ENCODE results near the gene EP400. TPM values are rescaled to one million over a fixed set of nuclear protein-coding genes. Genes with fewer than 3 reads are reported as not detected.

Gene EP400
- polyA plus RNA-seq, 3 donors from 2014 or later = 0.05 to 4.1 (median 0.74) TPM

GRCh38 chr12:132065609-132066344 lies 116.0 kb downstream of the EP400 start:
- Mint-ChIP-seq H3K36me3 (peaks cover 12 to 21% (median 17%) of the 10 kb centered on the region in 3 donors), H3K9me3 (no peaks in the 10 kb centered on the region)

DNA sequence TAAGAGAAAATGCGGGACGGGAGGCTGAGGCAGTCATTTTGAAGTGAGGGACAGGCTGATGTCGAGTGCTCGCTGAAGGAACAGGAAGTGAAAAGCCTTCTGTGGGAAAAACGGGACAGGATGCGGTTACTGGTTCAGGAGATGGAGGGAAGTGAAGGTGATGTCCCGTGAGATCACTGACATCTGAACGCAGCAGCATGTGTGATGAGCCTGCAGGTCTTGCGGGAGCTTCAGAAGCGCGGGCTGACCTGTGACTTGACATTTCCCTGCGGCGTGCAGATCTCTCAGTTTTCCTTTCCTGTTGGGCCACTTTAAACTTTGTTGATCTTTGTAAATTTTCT lies 116.6 kb downstream of the EP400 start:
- peak overlapping the region; percentile 59 to 96 (median 84) for H3K27ac Mint-ChIP-seq
- no peaks in the 10 kb centered on the region for H3K9me3 Mint-ChIP-seq
- peaks cover 7 to 16% (median 12%) of the 10 kb centered on the region in 3 donors for H3K36me3 Mint-ChIP-seq
- peaks cover under 1 to 8% (median 3%) of the 10 kb centered on the region in 3 donors for H3K27me3 Mint-ChIP-seq (ENCODE audit: low read depth in 3 of 3)
- H3K4me3 Mint-ChIP-seq = peak overlapping the region; percentile 52 to 76 (median 66)
- peak in 2 of 3 donors; percentile 6 to 19 for DNase-seq
- peaks cover 15 to 18% of the 10 kb centered on the region in 2 donors for H3K4me1 Mint-ChIP-seq

More at GRCh38 chr12:132065609-132066344, 116.0 kb downstream of the EP400 start:
- Mint-ChIP-seq H3K27ac (peak overlapping the region; percentile 59 to 96 (median 84)), H3K4me1 (peaks cover 15 to 18% of the 10 kb centered on the region in 2 donors), H3K27me3 (ENCODE audit: low read depth in 3 of 3) (peaks cover 2 to 10% (median 6%) of the 10 kb centered on the region in 3 donors), H3K4me3 (peak overlapping the region; percentile 52 to 76 (median 66))
- no peak for DNase-seq

DNA sequence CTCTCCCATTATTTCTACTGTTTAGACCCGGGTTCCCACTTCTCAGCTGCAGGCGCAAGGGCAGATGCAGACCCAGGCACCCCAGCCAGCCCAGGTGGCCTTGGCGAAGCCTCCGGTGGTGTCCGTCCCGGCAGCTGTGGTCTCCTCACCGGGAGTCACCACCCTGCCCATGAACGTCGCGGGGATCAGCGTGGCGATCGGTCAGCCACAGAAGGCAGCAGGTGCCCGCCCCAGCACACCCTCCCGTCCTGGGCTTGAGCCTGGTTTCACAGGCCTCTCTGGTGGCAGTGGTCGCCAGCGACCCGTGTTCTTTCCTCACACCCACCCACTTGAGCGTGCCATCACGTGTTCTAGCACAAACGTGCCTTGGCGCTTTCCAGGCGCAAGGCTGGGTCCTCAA lies 117.0 kb downstream of the EP400 start:
- Mint-ChIP-seq H3K9me3 (no peaks in the 10 kb centered on the region), H3K36me3 (peaks cover 8 to 15% (median 14%) of the 10 kb centered on the region in 3 donors), H3K4me1 (peaks cover 15 to 18% of the 10 kb centered on the region in 2 donors), H3K27ac (peak overlapping the region; percentile 59 to 96 (median 84)), H3K27me3 (ENCODE audit: low read depth in 3 of 3) (peaks cover 0 to 5% (median 0%) of the 10 kb centered on the region in 3 donors), H3K4me3 (peak overlapping the region; percentile 52 to 76 (median 66))
- DNase-seq = no peak

DNA sequence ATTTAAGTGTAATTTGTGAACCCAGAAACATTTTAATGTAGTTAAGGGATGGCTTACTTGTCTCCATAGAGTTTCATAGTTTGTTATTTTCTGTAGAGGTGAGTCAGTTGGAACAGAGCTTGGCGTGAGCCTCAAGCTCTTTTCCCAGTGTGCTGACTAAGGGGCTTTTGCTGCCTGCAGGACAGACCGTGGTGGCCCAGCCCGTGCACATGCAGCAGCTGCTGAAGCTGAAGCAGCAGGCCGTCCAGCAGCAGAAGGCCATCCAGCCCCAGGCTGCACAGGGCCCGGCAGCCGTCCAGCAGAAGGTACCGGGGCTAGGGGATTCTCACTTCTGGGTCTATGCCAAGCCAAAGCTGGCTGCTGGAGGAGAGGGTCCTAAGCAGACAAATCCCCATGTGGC lies 117.4 kb downstream of the EP400 start:
- Mint-ChIP-seq H3K4me3 (peak overlapping the region in 1 of 5 donors; percentile 10), H3K9me3 (no peaks in the 10 kb centered on the region), H3K27me3 (ENCODE audit: low read depth in 3 of 3) (peaks cover 0 to 5% (median 0%) of the 10 kb centered on the region in 3 donors), H3K27ac (peak overlapping the region in 2 of 6 donors; percentile 82 to 96), H3K36me3 (peaks cover 9 to 16% (median 14%) of the 10 kb centered on the region in 3 donors), H3K4me1 (peaks cover 15 to 18% of the 10 kb centered on the region in 2 donors)
- no peak for DNase-seq

DNA sequence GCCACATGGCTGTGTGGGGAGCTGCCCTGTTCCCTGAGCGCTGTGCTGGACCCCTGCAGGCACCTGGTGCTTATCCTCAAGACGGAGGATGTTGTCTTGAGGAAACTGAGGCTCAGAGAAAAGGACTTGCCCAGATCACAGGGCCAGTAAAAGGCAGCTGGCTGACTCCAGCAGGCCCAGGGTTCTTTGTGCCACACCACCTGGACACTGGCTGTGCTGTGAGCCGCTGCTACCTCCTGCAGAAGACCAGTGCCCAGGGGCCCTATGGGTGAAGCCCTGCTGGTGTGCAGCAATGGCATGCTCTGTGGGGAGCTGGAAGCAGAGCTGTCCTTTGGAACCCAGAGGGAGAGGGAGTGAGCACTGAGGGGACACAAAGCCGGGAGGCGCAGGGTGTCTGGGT lies 118.5 kb downstream of the EP400 start:
- Mint-ChIP-seq H3K36me3 (peaks cover 9 to 16% (median 11%) of the 10 kb centered on the region in 3 donors), H3K4me3 (no peak overlapping the region), H3K4me1 (peaks cover 15 to 18% of the 10 kb centered on the region in 2 donors), H3K27ac (no peak overlapping the region), H3K27me3 (ENCODE audit: low read depth in 3 of 3) (peaks cover 0 to 5% (median 2%) of the 10 kb centered on the region in 3 donors), H3K9me3 (no peaks in the 10 kb centered on the region)
- DNase-seq = no peak

- Mint-ChIP-seq H3K9me3 (no peaks in the 10 kb centered on the region), H3K27me3 (ENCODE audit: low read depth in 3 of 3) (peaks cover 0 to 4% (median 4%) of the 10 kb centered on the region in 3 donors), H3K4me3 (no peak overlapping the region), H3K4me1 (peaks cover 15 to 18% of the 10 kb centered on the region in 2 donors), H3K36me3 (peaks cover 14 to 20% (median 15%) of the 10 kb centered on the region in 3 donors), H3K27ac (no peak overlapping the region)
- DNase-seq = no peak
Observed at GRCh38 chr12:132069336-132069985, 119.7 kb downstream of the EP400 start.

GRCh38 chr12:132070298-132070697 lies 120.6 kb downstream of the EP400 start:
- no peak for DNase-seq
- peaks cover 0 to 5% (median 4%) of the 10 kb centered on the region in 3 donors for H3K27me3 Mint-ChIP-seq (ENCODE audit: low read depth in 3 of 3)
- H3K4me3 Mint-ChIP-seq = no peak overlapping the region
- H3K4me1 Mint-ChIP-seq = peaks cover 13 to 18% of the 10 kb centered on the region in 2 donors
- no peaks in the 10 kb centered on the region for H3K9me3 Mint-ChIP-seq
- H3K36me3 Mint-ChIP-seq = peaks cover 19 to 24% (median 19%) of the 10 kb centered on the region in 3 donors
- H3K27ac Mint-ChIP-seq = no peak overlapping the region

DNA sequence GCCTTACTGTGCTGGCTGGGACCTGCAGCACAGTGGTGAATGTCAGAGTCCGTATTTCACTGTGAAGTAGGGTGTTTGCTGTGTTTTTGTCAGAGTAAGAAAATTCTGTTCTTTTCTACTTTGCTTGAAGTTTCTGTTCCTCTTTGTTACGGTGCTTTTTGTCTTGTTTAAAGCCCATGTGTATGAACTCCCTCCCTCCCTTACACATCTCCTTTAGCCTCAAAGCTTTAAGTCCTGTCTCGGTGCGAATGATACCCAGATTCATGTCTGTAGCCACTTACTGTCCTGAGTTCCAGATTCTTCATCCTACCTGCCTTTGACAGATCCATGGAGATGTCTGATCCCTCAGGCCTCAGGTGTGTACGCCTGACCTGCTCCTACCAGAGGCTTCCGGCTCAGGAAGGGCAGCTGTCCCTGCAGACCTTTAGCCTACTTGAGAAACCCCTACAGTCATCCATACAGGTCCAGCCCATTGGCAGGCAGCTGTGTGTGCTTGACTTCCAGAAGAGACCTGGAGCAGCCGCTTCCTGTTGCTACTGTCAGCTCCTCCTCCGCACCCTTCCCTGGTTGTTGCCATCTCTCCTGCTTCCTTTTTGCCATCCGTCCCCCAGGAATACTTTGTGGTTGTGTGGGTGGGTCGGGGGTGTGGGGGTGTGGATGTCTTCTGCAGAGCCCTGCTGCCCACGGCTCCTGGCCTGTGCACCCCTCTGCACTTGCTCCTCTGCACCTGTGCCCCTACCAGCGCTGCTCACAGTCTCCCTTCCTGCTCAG lies 121.5 kb downstream of the EP400 start:
- no peaks in the 10 kb centered on the region for H3K9me3 Mint-ChIP-seq
- peak overlapping the region in 2 of 6 donors; percentile 31 to 53 for H3K27ac Mint-ChIP-seq
- H3K4me1 Mint-ChIP-seq = peaks cover 6 to 10% of the 10 kb centered on the region in 2 donors
- H3K36me3 Mint-ChIP-seq = peaks cover 19 to 22% (median 20%) of the 10 kb centered on the region in 3 donors
- DNase-seq = no peak
- H3K27me3 Mint-ChIP-seq (ENCODE audit: low read depth in 3 of 3) = peaks cover 0 to 5% (median 4%) of the 10 kb centered on the region in 3 donors
- no peak overlapping the region for H3K4me3 Mint-ChIP-seq

DNA sequence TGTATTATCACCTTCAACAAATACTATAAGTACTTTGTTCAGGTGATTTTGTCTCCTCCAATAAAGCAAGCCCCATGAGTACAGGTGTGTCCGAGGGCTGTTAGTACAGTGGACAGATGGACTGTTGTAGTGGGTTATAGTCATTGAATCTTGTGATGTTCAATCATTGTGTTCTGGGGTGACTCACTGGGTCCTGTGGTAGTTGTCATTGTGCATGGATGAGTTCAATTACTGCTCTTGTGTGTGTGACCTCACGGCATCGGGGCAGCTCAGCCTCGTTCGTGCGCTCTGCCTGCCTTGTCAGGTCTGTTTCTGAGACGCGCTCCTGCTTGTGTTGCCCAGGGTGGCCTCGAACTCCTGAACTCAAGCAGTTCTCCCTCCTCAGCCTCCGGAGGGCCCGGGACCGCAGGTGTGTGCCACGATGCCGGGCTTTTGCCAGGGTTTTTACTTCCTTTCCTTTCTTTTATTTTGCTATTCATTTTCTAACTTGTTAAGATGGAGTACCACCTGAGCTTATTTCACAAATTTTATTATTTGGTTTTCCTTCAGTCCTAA lies 122.2 kb downstream of the EP400 start:
- H3K27me3 Mint-ChIP-seq (ENCODE audit: low read depth in 3 of 3) = peaks cover 0 to 5% (median 4%) of the 10 kb centered on the region in 3 donors
- no peak overlapping the region for H3K4me3 Mint-ChIP-seq
- H3K9me3 Mint-ChIP-seq = no peaks in the 10 kb centered on the region
- peaks cover 2 to 3% of the 10 kb centered on the region in 2 donors for H3K4me1 Mint-ChIP-seq
- H3K36me3 Mint-ChIP-seq = peaks cover 17 to 21% (median 19%) of the 10 kb centered on the region in 3 donors
- DNase-seq = no peak
- H3K27ac Mint-ChIP-seq = peak overlapping the region in 1 of 6 donors; percentile 31

GRCh38 chr12:132074216-132074615 lies 124.5 kb downstream of the EP400 start:
- Mint-ChIP-seq H3K27ac (peak overlapping the region in 1 of 6 donors; percentile 1), H3K36me3 (peaks cover 17 to 36% (median 19%) of the 10 kb centered on the region in 3 donors), H3K9me3 (no peaks in the 10 kb centered on the region), H3K27me3 (ENCODE audit: low read depth in 3 of 3) (peaks cover 0 to 5% (median 4%) of the 10 kb centered on the region in 3 donors), H3K4me3 (no peak overlapping the region), H3K4me1 (no peaks in the 10 kb centered on the region)
- no peak for DNase-seq

DNA sequence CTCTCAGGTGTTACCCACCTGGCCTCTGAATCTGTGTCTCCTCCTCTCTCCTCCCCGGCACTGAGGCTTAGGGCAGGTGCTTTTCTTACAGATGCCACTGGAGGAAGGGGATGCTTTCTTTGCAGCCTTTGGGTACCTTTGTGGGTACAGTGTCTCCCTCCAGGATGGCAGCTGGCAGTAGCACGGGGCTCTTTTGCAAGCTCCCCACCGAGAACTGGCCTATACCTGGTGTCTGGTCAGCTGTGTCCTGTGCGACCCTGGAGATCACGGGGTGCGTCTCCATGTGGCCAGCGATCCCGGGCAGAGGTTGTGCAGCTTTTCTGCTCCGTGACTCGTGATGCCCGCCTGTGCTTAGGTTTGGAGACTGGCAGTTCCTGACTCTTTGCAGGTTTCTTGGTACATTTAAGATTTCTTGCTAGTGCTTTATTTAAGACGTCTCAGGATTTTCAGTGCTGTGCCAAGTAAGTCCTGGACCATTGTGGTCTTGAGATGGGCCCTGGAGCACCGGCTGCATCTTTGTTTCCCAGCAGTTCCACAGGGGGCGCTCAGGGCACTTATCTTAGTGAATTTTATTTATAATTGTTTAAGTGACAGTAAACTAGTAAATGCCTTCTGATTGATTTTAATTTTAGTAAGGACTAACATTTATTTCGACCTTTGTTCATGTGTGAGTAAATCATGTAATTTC lies 125.4 kb downstream of the EP400 start:
- Mint-ChIP-seq H3K27ac (no peak overlapping the region), H3K9me3 (no peaks in the 10 kb centered on the region), H3K36me3 (peaks cover 15 to 36% (median 21%) of the 10 kb centered on the region in 3 donors), H3K4me3 (no peak overlapping the region), H3K4me1 (no peaks in the 10 kb centered on the region), H3K27me3 (ENCODE audit: low read depth in 3 of 3) (peaks cover 0 to 9% (median 4%) of the 10 kb centered on the region in 3 donors)
- DNase-seq = no peak

- H3K4me3 Mint-ChIP-seq = no peak overlapping the region
- H3K27ac Mint-ChIP-seq = no peak overlapping the region
- peaks cover 0 to 9% (median 4%) of the 10 kb centered on the region in 3 donors for H3K27me3 Mint-ChIP-seq (ENCODE audit: low read depth in 3 of 3)
- H3K9me3 Mint-ChIP-seq = no peaks in the 10 kb centered on the region
- H3K36me3 Mint-ChIP-seq = peaks cover 11 to 36% (median 18%) of the 10 kb centered on the region in 3 donors
- DNase-seq = no peak
- H3K4me1 Mint-ChIP-seq = no peaks in the 10 kb centered on the region
Observed at GRCh38 chr12:132075714-132076553, 126.2 kb downstream of the EP400 start.

All from immature natural killer cell (primary cell).